ENCODE results near the gene AP2B1. TPM values are rescaled to one million over a fixed set of nuclear protein-coding genes. Genes with fewer than 3 reads are reported as not detected.

Gene AP2B1
- total RNA-seq, 1 donor from 2014 or later: 216 TPM

DNA sequence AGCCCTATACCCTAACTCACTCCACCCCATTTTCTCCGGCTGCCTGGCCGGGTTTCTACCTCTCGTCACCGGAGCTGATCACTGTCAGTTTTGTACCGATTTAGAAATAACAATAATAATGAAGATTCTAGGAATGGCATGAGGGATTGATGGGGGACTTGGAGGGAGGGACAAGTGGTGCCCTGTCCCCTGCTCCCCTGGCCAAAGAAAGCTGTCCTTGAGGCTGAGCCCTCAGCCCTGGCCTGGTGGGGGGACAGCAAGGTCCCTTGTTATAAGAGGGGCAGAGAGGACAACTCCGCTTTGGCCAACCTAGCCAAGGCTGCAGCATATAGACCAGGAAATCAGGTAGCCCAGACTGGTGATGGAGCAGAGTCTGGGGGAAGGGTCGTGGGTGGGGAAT is 155.4 kb downstream of the AP2B1 start:
- Mint-ChIP-seq H3K27ac (ENCODE audit: unreplicated experiment) (no peak overlapping the region), H3K9me3 (no peaks in the 10 kb centered on the region), H3K4me3 (no peak overlapping the region), H3K4me1 (peaks cover 3% of the 10 kb centered on the region), H3K27me3 (ENCODE audit: low read depth) (peaks cover 55% of the 10 kb centered on the region), H3K36me3 (ENCODE audit: low read depth) (no peaks in the 10 kb centered on the region)
- DNase-seq (ENCODE audit: low read depth, low spot score): no peak
- TF ChIP-seq, protein P1, sequence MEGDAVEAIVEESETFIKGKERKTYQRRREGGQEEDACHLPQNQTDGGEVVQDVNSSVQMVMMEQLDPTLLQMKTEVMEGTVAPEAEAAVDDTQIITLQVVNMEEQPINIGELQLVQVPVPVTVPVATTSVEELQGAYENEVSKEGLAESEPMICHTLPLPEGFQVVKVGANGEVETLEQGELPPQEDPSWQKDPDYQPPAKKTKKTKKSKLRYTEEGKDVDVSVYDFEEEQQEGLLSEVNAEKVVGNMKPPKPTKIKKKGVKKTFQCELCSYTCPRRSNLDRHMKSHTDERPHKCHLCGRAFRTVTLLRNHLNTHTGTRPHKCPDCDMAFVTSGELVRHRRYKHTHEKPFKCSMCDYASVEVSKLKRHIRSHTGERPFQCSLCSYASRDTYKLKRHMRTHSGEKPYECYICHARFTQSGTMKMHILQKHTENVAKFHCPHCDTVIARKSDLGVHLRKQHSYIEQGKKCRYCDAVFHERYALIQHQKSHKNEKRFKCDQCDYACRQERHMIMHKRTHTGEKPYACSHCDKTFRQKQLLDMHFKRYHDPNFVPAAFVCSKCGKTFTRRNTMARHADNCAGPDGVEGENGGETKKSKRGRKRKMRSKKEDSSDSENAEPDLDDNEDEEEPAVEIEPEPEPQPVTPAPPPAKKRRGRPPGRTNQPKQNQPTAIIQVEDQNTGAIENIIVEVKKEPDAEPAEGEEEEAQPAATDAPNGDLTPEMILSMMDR (conservative IDR thresholded peaks at IDR 0.05): no peak

DNA sequence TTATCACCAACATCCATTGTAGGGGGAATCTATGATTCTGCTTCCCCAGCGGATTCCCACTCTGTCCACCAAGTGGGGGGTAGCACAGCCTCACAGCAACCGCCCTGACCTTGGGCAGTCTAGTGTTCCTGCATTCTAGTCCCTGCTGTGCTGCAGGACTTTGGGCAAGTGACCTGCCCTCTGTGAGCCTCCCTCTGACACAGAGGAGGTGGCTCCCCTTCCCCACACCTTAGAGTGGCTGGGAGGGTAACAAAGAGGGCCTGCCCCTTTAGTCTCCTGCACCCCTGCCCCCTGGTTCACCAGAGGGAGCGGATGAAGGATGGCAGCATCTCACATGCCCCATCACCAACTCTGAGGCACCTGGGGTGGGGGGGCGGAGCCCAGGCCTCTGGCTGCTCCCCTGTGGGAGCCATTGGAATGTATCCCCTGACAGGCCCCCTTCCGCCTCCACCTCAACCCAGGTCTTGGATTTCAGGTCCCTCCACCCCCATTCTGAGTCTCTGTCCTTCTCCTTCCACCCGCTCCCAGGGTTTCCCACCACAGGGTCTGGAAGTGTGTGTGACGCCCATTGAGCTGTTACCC is 155.9 kb downstream of the AP2B1 start:
- H3K27me3 Mint-ChIP-seq (ENCODE audit: low read depth): peaks cover 57% of the 10 kb centered on the region
- H3K36me3 Mint-ChIP-seq (ENCODE audit: low read depth): no peaks in the 10 kb centered on the region
- H3K4me3 Mint-ChIP-seq: no peak overlapping the region
- peaks cover 3% of the 10 kb centered on the region for H3K4me1 Mint-ChIP-seq
- no peaks in the 10 kb centered on the region for H3K9me3 Mint-ChIP-seq
- DNase-seq (ENCODE audit: low read depth, low spot score): no peak
- no peak overlapping the region for H3K27ac Mint-ChIP-seq (ENCODE audit: unreplicated experiment)
- TF ChIP-seq, protein P1 (conservative IDR thresholded peaks at IDR 0.05): no peak

DNA sequence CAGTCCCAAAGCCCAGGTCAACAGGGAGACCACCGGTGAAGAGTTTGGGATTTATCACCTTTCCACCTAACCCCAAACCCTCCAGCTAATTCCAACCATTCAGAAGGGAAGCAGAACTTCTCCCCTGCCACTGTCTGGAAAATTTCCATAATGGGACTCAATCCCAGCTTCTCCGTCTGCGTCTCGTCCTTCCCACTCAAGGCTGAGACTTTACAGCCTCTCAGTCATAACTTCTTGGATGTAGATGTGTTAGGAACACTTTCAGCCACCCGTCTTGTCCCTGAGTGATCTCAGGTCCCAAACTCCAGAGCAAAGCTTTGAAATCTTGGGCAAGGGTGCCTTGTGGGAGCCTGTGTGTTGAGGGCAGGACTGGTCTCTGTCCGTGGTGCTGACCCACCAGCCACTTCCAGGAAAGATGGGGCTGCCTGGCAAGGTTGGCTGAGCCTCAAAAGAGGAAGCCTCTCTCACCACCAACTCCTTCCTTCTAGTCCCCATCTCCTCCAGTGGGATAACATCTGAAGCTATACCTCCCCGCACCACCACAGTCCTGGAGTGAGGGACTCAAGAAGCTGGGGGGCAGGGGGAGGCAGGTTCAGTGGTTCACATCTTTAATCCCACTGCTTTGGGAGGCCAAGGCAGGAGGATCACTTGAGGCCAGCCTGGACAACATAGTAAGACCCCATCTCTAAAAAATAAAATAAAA is 156.7 kb downstream of the AP2B1 start:
- peak; percentile 49 for DNase-seq (ENCODE audit: low read depth, low spot score)
- Mint-ChIP-seq H3K27ac (ENCODE audit: unreplicated experiment) (no peak overlapping the region), H3K36me3 (ENCODE audit: low read depth) (no peaks in the 10 kb centered on the region), H3K4me1 (peaks cover 3% of the 10 kb centered on the region), H3K9me3 (no peaks in the 10 kb centered on the region), H3K27me3 (ENCODE audit: low read depth) (peaks cover 60% of the 10 kb centered on the region), H3K4me3 (peak overlapping the region; percentile 49)
- TF ChIP-seq, protein P1 (conservative IDR thresholded peaks at IDR 0.05): no peak

DNA sequence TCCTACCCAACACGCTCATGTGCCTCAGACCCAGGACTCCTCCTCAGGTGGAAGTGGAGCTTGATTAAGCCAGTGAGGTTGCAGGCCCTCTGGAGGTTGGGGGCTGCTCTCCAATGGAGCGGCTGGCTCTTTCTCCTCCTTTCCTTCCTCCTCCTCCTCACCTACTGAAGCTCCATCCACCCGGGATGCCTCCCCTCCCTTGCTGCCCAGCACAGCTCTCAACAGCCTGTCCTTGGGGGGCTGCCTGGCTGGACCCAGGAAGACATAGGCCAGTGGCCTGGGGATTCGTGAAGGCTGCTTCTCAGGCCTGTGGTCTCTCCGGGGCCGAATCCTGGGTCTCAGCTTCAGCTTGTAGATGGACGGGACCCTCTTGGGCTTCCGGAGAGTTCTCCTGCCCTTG is 157.7 kb downstream of the AP2B1 start:
- TF ChIP-seq, protein P1 (conservative IDR thresholded peaks at IDR 0.05): no peak
- Mint-ChIP-seq H3K27me3 (ENCODE audit: low read depth) (peaks cover 62% of the 10 kb centered on the region), H3K9me3 (no peaks in the 10 kb centered on the region), H3K4me3 (no peak overlapping the region), H3K4me1 (peaks cover 8% of the 10 kb centered on the region), H3K27ac (ENCODE audit: unreplicated experiment) (no peak overlapping the region), H3K36me3 (ENCODE audit: low read depth) (no peaks in the 10 kb centered on the region)
- DNase-seq (ENCODE audit: low read depth, low spot score): no peak

DNA sequence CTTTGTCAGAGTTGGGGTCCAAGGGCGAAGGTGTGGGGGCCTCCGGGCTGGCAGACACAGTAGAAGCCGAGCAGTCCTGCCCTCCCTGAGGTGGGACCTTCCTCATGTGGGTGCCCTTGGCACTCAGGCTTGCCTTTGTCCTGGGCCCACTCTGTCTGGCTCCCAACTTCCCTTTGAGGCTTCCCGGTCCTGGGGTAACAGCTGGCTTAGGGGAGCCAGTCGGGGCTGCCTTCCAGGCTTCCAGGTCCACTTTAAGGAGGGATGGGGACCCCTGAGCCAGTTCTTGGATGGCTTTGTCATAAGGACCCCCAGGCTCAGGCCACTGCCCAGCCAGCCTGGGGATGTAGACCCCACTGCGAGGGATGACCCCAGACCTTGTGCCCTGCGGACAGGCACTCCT is 158.1 kb downstream of the AP2B1 start:
- Mint-ChIP-seq H3K4me1 (peaks cover 10% of the 10 kb centered on the region), H3K36me3 (ENCODE audit: low read depth) (no peaks in the 10 kb centered on the region), H3K4me3 (no peak overlapping the region), H3K27ac (ENCODE audit: unreplicated experiment) (no peak overlapping the region), H3K27me3 (ENCODE audit: low read depth) (peaks cover 61% of the 10 kb centered on the region), H3K9me3 (no peaks in the 10 kb centered on the region)
- TF ChIP-seq, protein P1 (conservative IDR thresholded peaks at IDR 0.05): no peak
- DNase-seq (ENCODE audit: low read depth, low spot score): no peak
